Heart left ventricle (tissue), 16 donors: ENCODE data around the gene SLC23A2. TPM values are rescaled to one million over a fixed set of nuclear protein-coding genes. Genes with fewer than 3 reads are reported as not detected.

ENCODE experiments used
- ATAC-seq, 4 donors: fragments of 200-7000 bp; cut with Tn5 transposase; one replicate each; pipeline ENCODE4 v1.9.1; 2020 to 2022; ENCODE audit warnings: moderate library complexity in 4 of 4, mild to moderate bottlenecking in 3 of 4, moderate number of reproducible peaks in 1 of 4
- DNase-seq, 5 donors: peaks; one replicate each; pipeline ENCODE4 v3.0.0-alpha.2; 2020
- H3K27ac ChIP-seq, 12 donors: fragments of 200-600 bp; sonication (generic) in 4 of 12; one replicate each; pipeline versions ENCODE4 v1.5.0 to v1.8.0; 2016 to 2022; ENCODE audit warnings: mild to moderate bottlenecking in 2 of 12
- H3K27me3 ChIP-seq, 9 donors: fragments of 200-600 bp; sonication (generic) in 2 of 9; one replicate each; pipeline versions ENCODE4 v1.5.1 to v1.8.0; 2016 to 2022; ENCODE audit warnings: mild to moderate bottlenecking in 3 of 9
- H3K36me3 ChIP-seq, 9 donors: fragments of 200-600 bp; sonication (generic) in 2 of 9; one replicate each; pipeline versions ENCODE4 v1.5.0 to v1.8.0; 2018 to 2022; ENCODE audit warnings: mild to moderate bottlenecking in 2 of 9
- H3K4me1 ChIP-seq, 12 donors: fragments of 200-600 bp; sonication (generic) in 4 of 12; one replicate each; pipeline versions ENCODE4 v1.5.0 to v1.8.0; 2016 to 2022; ENCODE audit warnings: mild to moderate bottlenecking in 3 of 12
- H3K4me3 ChIP-seq, 12 donors: fragments of 200-600 bp; sonication (generic) in 4 of 12; one replicate each; pipeline versions ENCODE4 v1.5.0 to v1.8.0; 2017 to 2022; ENCODE audit warnings: mild to moderate bottlenecking in 9 of 12, moderate library complexity in 4 of 12
- H3K9me3 ChIP-seq, 12 donors: fragments of 200-600 bp; sonication (generic) in 4 of 12; one replicate each; pipeline versions ENCODE4 v1.5.0 to v1.8.0; 2016 to 2022; ENCODE audit warnings: mild to moderate bottlenecking in 1 of 12
- CTCF ChIP-seq, 12 donors: fragments of 200-600 bp; sonication (generic) in 4 of 12; IDR thresholded peaks; one replicate each; pipeline versions ENCODE4 v1.5.0 to v1.8.0; 2018 to 2022; ENCODE audit warnings: antibody characterized with exemption in 12 of 12, mild to moderate bottlenecking in 5 of 12
- POLR2A ChIP-seq, 2 donors: fragments of 450-650 bp; IDR thresholded peaks; one replicate each; pipeline ENCODE4 v1.6.1; 2017; ENCODE audit warnings: antibody characterized with exemption in 2 of 2, mild to moderate bottlenecking in 2 of 2, moderate library complexity in 2 of 2
- whole genome bisulfite sequencing, 4 donors: extraction: QIAGEN DNeasy Blood & Tissue Kit in 2 of 4; methylation state at CpG; one replicate each; pipeline versions ENCODE4 v1.1.5 to v1.1.7; 2013 to 2018; 5-methylcytosine and 5-hydroxymethylcytosine counted together
- intact Hi-C, 10 donors: fragments of 100-400 bp; cut with DNase I; formaldehyde crosslinking; loops; one replicate each; pipeline versions ENCODE4 v1.11.1 to v1.14.2; 2022
- polyA plus RNA-seq, 2 donors: library from polyadenylated mRNA; stranded (reverse); fragments of 200-250 nt; gene quantifications; one replicate each; pipeline ENCODE4 v1.2.3, GENCODE V29; 2013
- total RNA-seq, 9 donors: library from RNA; depleted of rRNA in 2 of 9; stranded (reverse); fragments of >200 nt in 2 of 9; fragmentation: NEBNext Ultra II Directional in 3 of 9; extraction: Animal tissue kit (Norgen Biotek cat#: 25700) in 3 of 9; gene quantifications; one replicate each; pipeline versions ENCODE4 v1.1.0 to v1.2.4, GENCODE V29; 2016 to 2023
- donor health status: ischemic (EF 13 %, LVEDD 7.1; RV severe dilation, severe dysfunction).
- donor health status: healthy with polysubstance abuse.
- donor health status: DM: no; HTN: yes; CAD: no.
- donor health status: DM: no; HTN: no; CAD: no.
- donor health status: ischemic (EF 25% LVEDD 6.9; RV normal size, moderate dysfunction).
- donor health status: ischemic (EF 25% LVEDD 5.7; RV mildly dilated, moderate dysfunction).
- donor health status: healthy.
- donor health status: DM: yes; HTN: yes; CAD: no.
- donor health status: ischemic (EF 35%, LVEDD 5.7; RV mildly dilated, moderate dysfunction).
- donor health status: nonischemic (EF 11% LVEDD 7.7; RV severe dilation, severe dysfunction).
- donor health status: DM: yes; HTN: yes; CAD: no.
- donor health status: PGD.
- donor health status: ischemic (EF 29% LVEDD 5.4; RV normal size, mild dysfunction).
- donor health status: nonischemic (EF 23%, LVEDD 6.1; RV moderate dilation, normal function).

The SLC23A2 gene
- total and polyA plus RNA-seq, 11 donors = 3.0 to 18.7 (median 8.1) TPM

- H3K9me3 ChIP-seq = no peaks in the 10 kb centered on the region
- no peaks in the 10 kb centered on the region for H3K27me3 ChIP-seq
- TF ChIP-seq CTCF (IDR thresholded peaks at IDR 0.05) (no peak), POLR2A (IDR thresholded peaks at IDR 0.05) (no peak)
- intact Hi-C loops = no loop called here
- H3K4me1 ChIP-seq = peaks cover 0 to 14% (median 4%) of the 10 kb centered on the region in 12 donors
- DNase-seq = no peak
- WGBS, 4 donors = 89 to 94% (median 93%) methylated on average over 7 to 9 of the region's 9 CpGs
- ATAC-seq = no peak
- peaks cover 0 to 35% (median 16%) of the 10 kb centered on the region in 9 donors for H3K36me3 ChIP-seq
- H3K27ac ChIP-seq = no peak overlapping the region
- no peak overlapping the region for H3K4me3 ChIP-seq
These were observed 104.3 kb downstream of the SLC23A2 start for GRCh38 chr20:4896971-4897497.

GRCh38 chr20:4896119-4896702 is 105.1 kb downstream of the SLC23A2 start:
- H3K4me1 ChIP-seq = peaks cover 0 to 14% (median 4%) of the 10 kb centered on the region in 12 donors
- DNase-seq (no peak), ATAC-seq (no peak)
- H3K9me3 ChIP-seq = no peaks in the 10 kb centered on the region
- H3K27me3 ChIP-seq = no peaks in the 10 kb centered on the region
- intact Hi-C loops = no loop called here
- WGBS, 4 donors = 86 to 91% (median 90%) methylated on average over 16 of the region's 16 CpGs
- TF ChIP-seq CTCF (IDR thresholded peaks at IDR 0.05) = no peak
- no peak overlapping the region for H3K4me3 ChIP-seq
- peaks cover 0 to 27% (median 10%) of the 10 kb centered on the region in 9 donors for H3K36me3 ChIP-seq
- H3K27ac ChIP-seq = no peak overlapping the region

DNA sequence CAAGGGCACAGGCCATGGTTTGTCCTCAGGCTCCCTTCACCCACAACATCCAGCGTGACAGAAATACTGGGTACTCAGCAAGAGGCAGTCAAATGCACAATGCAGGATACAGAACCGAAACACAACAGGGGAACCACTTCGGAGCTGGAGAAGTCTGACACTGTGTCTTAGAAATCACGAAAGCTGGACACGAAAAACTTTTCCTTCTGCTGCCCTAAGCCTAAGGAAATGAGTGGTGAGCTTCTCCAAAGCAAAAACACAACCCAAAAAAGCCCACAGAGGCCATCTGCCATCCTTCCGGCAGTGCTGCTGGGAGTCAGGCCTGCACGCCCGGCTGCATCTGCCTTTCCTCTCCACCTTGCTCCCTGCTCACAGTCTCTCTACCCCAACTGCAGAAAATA is 106.3 kb downstream of the SLC23A2 start:
- peak in 1 of 4 donors; percentile 25 for ATAC-seq
- WGBS, 4 donors = 89 to 93% (median 91%) methylated on average over 8 of the region's 8 CpGs

More for the DNA sequence above, 106.3 kb downstream of the SLC23A2 start:
- TF ChIP-seq POLR2A (IDR thresholded peaks at IDR 0.05) (no peak), CTCF (IDR thresholded peaks at IDR 0.05) (no peak)
- peaks cover 0 to 14% (median 4%) of the 10 kb centered on the region in 12 donors for H3K4me1 ChIP-seq
- no peaks in the 10 kb centered on the region for H3K9me3 ChIP-seq
- H3K36me3 ChIP-seq = peaks cover 0 to 30% (median 10%) of the 10 kb centered on the region in 9 donors
- intact Hi-C loops = no loop called here
- no peak overlapping the region for H3K27ac ChIP-seq
- no peak for DNase-seq
- no peaks in the 10 kb centered on the region for H3K27me3 ChIP-seq
- H3K4me3 ChIP-seq = no peak overlapping the region
